Tibial nerve (tissue), 4 donors: ENCODE results near the gene IRX6.

ENCODE experiments used
- EP300 ChIP-seq, 2 donors: sonication (generic); formaldehyde crosslinking; IDR thresholded peaks; one replicate each; pipeline ENCODE4 v1.6.1; 2017; ENCODE audit warnings: antibody characterized with exemption in 2 of 2, mild to moderate bottlenecking in 1 of 2
- TF ChIP-seq, protein P1 (sequence below), 5 experiments: fragments of 200-600 bp in 3 of 5; fragments of 450-650 bp in 2 of 5; sonication (generic) in 3 of 5; IDR thresholded peaks; one replicate each; pipeline ENCODE4 v1.5.1; 2016 to 2019; ENCODE audit warnings: antibody characterized with exemption in 5 of 5, mild to moderate bottlenecking in 3 of 5, moderate library complexity in 2 of 5

- TF ChIP-seq, protein P1, sequence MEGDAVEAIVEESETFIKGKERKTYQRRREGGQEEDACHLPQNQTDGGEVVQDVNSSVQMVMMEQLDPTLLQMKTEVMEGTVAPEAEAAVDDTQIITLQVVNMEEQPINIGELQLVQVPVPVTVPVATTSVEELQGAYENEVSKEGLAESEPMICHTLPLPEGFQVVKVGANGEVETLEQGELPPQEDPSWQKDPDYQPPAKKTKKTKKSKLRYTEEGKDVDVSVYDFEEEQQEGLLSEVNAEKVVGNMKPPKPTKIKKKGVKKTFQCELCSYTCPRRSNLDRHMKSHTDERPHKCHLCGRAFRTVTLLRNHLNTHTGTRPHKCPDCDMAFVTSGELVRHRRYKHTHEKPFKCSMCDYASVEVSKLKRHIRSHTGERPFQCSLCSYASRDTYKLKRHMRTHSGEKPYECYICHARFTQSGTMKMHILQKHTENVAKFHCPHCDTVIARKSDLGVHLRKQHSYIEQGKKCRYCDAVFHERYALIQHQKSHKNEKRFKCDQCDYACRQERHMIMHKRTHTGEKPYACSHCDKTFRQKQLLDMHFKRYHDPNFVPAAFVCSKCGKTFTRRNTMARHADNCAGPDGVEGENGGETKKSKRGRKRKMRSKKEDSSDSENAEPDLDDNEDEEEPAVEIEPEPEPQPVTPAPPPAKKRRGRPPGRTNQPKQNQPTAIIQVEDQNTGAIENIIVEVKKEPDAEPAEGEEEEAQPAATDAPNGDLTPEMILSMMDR (IDR thresholded peaks at IDR 0.05), result no peak
- TF ChIP-seq EP300 (IDR thresholded peaks at IDR 0.05), result no peak
These were observed 21.4 kb upstream of the IRX6 start for GRCh38 chr16:55302635-55303034.
